ENCODE results near the gene DCLK1. TPM values are rescaled to one million over a fixed set of nuclear protein-coding genes. Genes with fewer than 3 reads are reported as not detected.

The DCLK1 gene
- total RNA-seq, 1 experiment from 2014 or later: not detected

DNA sequence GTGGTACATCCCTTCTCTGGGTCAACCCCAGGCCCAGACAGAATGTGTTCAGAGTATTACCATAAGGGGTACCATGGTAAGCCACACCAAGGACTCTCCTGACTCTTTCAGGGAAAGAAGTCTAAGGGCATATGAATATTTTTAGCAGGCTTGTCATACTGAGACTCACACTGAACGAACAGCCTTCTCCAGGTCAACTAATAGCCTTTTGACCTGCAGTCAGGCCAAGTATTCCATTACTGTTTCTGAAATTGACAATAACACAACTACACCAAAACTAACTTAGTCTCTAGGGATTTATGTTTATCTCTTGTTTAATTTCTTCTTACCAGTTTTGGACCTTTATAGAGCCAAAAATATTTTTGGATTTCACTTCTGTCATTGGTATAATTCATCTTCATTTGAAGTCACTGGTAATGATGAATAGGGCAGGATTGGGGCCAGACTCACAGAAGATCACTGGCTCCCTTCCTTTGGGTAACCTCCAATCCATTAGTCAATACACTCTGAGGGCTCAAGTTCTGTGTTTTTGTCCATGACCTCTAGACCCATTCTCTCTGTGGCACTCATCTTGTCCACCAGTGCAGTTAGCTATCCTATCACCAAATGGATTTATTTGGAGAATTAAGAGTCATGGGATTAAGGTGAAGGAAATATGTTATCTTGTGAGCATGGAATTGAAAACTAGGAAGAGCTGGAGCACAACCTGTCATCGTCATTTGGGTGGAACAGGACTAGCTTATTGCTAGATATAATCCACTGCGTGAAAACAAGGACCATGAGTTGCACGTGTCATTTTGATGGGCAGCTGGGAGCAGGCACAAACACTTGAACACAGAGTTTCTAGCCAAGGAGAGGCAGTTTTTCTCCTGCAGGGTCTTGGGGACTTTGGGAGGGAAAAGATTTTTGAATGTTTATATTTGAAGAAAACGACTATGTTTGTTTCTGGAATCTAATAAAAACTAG, 313.3 kb downstream of the DCLK1 start:
- Histone ChIP-seq H3K4me1 (no peaks in the 10 kb centered on the region), H3K36me3 (ENCODE audit: control insufficient read depth, insufficient read depth, low read length) (no peaks in the 10 kb centered on the region), H3K27me3 (replicated peaks; ENCODE audit: control insufficient read depth, insufficient read depth, low read length) (no peaks in the 10 kb centered on the region), H3K4me3 (ENCODE audit: low read depth, low read length) (no peak overlapping the region), H3K9me3 (no peaks in the 10 kb centered on the region)
- TF ChIP-seq, protein P1, sequence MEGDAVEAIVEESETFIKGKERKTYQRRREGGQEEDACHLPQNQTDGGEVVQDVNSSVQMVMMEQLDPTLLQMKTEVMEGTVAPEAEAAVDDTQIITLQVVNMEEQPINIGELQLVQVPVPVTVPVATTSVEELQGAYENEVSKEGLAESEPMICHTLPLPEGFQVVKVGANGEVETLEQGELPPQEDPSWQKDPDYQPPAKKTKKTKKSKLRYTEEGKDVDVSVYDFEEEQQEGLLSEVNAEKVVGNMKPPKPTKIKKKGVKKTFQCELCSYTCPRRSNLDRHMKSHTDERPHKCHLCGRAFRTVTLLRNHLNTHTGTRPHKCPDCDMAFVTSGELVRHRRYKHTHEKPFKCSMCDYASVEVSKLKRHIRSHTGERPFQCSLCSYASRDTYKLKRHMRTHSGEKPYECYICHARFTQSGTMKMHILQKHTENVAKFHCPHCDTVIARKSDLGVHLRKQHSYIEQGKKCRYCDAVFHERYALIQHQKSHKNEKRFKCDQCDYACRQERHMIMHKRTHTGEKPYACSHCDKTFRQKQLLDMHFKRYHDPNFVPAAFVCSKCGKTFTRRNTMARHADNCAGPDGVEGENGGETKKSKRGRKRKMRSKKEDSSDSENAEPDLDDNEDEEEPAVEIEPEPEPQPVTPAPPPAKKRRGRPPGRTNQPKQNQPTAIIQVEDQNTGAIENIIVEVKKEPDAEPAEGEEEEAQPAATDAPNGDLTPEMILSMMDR (IDR thresholded peaks at IDR 0.05; ENCODE audit: insufficient read depth in 1 of 2, low read depth in 1 of 2, low read length in 1 of 2, severe bottlenecking in 1 of 2, unreplicated experiment in 1 of 2): no peak
- no peak overlapping the region for H3K4me3 Mint-ChIP-seq (ENCODE audit: unreplicated experiment)
- no peaks in the 10 kb centered on the region for H3K9me3 Mint-ChIP-seq (ENCODE audit: unreplicated experiment)
- ChIA-PET CTCF (interaction anchor here (1.0 to 1.2 kb wide), 2 partner anchors 20 to 28 kb away, joined by 3 to 8 read pairs; no protein-coding TSS in a partner anchor), POLR2A (interaction anchor here (0.6 kb wide), 1 partner anchor 504 kb away, joined by 3 read pairs; no protein-coding TSS in a partner anchor)
- no peak overlapping the region for H3K27ac Mint-ChIP-seq (ENCODE audit: unreplicated experiment)
- BruUV-seq (replicated peaks): no TSS peak
- H3K27me3 Mint-ChIP-seq (ENCODE audit: insufficient read depth, unreplicated experiment): no peaks in the 10 kb centered on the region
- DNase-seq: no peak
- intact Hi-C loops (cut with micrococcal nuclease; ENCODE audit: unreplicated experiment): no loop called here
- no peaks in the 10 kb centered on the region for H3K4me1 Mint-ChIP-seq (ENCODE audit: low read depth, unreplicated experiment)
- no peaks in the 10 kb centered on the region for H3K36me3 Mint-ChIP-seq (ENCODE audit: insufficient read depth, unreplicated experiment)

DNA sequence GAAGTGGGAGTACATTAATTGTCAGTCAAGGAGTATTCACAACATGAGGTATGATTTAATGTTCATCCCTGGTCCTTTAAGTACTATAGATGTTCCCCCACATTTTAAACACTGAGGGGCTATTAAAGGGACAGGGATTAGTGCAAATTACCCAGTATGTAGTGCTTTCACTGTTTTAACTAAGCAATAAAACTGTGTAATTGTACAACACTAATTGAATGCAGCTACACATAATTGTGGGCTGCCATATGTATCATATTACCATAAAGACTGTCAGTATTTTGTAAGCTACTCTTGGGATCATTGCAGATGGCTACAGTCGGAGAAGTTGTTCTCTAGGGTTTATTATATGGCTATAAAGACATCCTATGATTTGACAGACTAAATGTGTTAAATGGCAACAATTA, 316.6 kb downstream of the DCLK1 start:
- H3K27me3 ChIP-seq (replicated peaks; ENCODE audit: control insufficient read depth, insufficient read depth, low read length): no peaks in the 10 kb centered on the region
- Mint-ChIP-seq H3K27ac (ENCODE audit: unreplicated experiment) (no peak overlapping the region), H3K9me3 (ENCODE audit: unreplicated experiment) (no peaks in the 10 kb centered on the region), H3K4me1 (ENCODE audit: low read depth, unreplicated experiment) (no peaks in the 10 kb centered on the region), H3K4me3 (ENCODE audit: unreplicated experiment) (no peak overlapping the region), H3K27me3 (ENCODE audit: insufficient read depth, unreplicated experiment) (no peaks in the 10 kb centered on the region), H3K36me3 (ENCODE audit: insufficient read depth, unreplicated experiment) (no peaks in the 10 kb centered on the region)
- intact Hi-C loops (cut with micrococcal nuclease; ENCODE audit: unreplicated experiment): no loop called here
- no peaks in the 10 kb centered on the region for H3K4me1 ChIP-seq
- TF ChIP-seq, protein P1 (IDR thresholded peaks at IDR 0.05; ENCODE audit: insufficient read depth in 1 of 2, low read depth in 1 of 2, low read length in 1 of 2, severe bottlenecking in 1 of 2, unreplicated experiment in 1 of 2): no peak
- CTCF ChIA-PET: no interaction called here
- POLR2A ChIA-PET: no interaction called here
- no peaks in the 10 kb centered on the region for H3K36me3 ChIP-seq (ENCODE audit: control insufficient read depth, insufficient read depth, low read length)
- H3K9me3 ChIP-seq: no peaks in the 10 kb centered on the region
- no TSS peak for BruUV-seq (replicated peaks)
- DNase-seq: no peak
- H3K4me3 ChIP-seq (ENCODE audit: low read depth, low read length): no peak overlapping the region

GRCh38 chr13:35812736-35813135, 318.4 kb downstream of the DCLK1 start:
- no peaks in the 10 kb centered on the region for H3K36me3 Mint-ChIP-seq (ENCODE audit: insufficient read depth, unreplicated experiment)
- Histone ChIP-seq H3K4me3 (ENCODE audit: low read depth, low read length) (no peak overlapping the region), H3K4me1 (no peaks in the 10 kb centered on the region), H3K27me3 (replicated peaks; ENCODE audit: control insufficient read depth, insufficient read depth, low read length) (no peaks in the 10 kb centered on the region), H3K36me3 (ENCODE audit: control insufficient read depth, insufficient read depth, low read length) (no peaks in the 10 kb centered on the region), H3K9me3 (no peaks in the 10 kb centered on the region)
- no TSS peak for BruUV-seq (replicated peaks)
- CTCF ChIA-PET: no interaction called here
- TF ChIP-seq, protein P1 (IDR thresholded peaks at IDR 0.05; ENCODE audit: insufficient read depth in 1 of 2, low read depth in 1 of 2, low read length in 1 of 2, severe bottlenecking in 1 of 2, unreplicated experiment in 1 of 2): no peak
- H3K27me3 Mint-ChIP-seq (ENCODE audit: insufficient read depth, unreplicated experiment): peaks cover 7% of the 10 kb centered on the region
- H3K4me1 Mint-ChIP-seq (ENCODE audit: low read depth, unreplicated experiment): no peaks in the 10 kb centered on the region
- intact Hi-C loops (cut with micrococcal nuclease; ENCODE audit: unreplicated experiment): no loop called here
- POLR2A ChIA-PET: no interaction called here
- no peaks in the 10 kb centered on the region for H3K9me3 Mint-ChIP-seq (ENCODE audit: unreplicated experiment)
- no peak overlapping the region for H3K4me3 Mint-ChIP-seq (ENCODE audit: unreplicated experiment)
- no peak for DNase-seq
- H3K27ac Mint-ChIP-seq (ENCODE audit: unreplicated experiment): no peak overlapping the region
